Stomach (tissue), 4 donors: Measurements from ENCODE around the gene C10orf67.

ENCODE experiments used
- EP300 ChIP-seq: sonication (generic); formaldehyde crosslinking; IDR thresholded peaks from one replicate; pipeline ENCODE4 v1.6.1; 2017; ENCODE audit warnings: antibody characterized with exemption
- POLR2A ChIP-seq, 4 donors: fragments of 450-650 bp; IDR thresholded peaks; one replicate each; pipeline ENCODE4 v1.6.1; 2016; ENCODE audit warnings: antibody characterized with exemption in 4 of 4, control low read depth in 2 of 4, mild to moderate bottlenecking in 1 of 4, moderate library complexity in 1 of 4
- POLR2AphosphoS5 ChIP-seq, 3 donors: sonication (generic); formaldehyde crosslinking; IDR thresholded peaks; one replicate each; pipeline ENCODE4 v1.6.1; 2016; ENCODE audit warnings: antibody characterized with exemption in 3 of 3
- TF ChIP-seq, protein P1 (sequence below), 7 experiments: fragments of 450-650 bp in 4 of 7; fragments of 200-600 bp in 3 of 7; sonication (generic) in 3 of 7; IDR thresholded peaks; one replicate each; pipeline ENCODE4 v1.5.1; 2016 to 2019; ENCODE audit warnings: antibody characterized with exemption in 7 of 7, control low read depth in 2 of 7, mild to moderate bottlenecking in 1 of 7

DNA sequence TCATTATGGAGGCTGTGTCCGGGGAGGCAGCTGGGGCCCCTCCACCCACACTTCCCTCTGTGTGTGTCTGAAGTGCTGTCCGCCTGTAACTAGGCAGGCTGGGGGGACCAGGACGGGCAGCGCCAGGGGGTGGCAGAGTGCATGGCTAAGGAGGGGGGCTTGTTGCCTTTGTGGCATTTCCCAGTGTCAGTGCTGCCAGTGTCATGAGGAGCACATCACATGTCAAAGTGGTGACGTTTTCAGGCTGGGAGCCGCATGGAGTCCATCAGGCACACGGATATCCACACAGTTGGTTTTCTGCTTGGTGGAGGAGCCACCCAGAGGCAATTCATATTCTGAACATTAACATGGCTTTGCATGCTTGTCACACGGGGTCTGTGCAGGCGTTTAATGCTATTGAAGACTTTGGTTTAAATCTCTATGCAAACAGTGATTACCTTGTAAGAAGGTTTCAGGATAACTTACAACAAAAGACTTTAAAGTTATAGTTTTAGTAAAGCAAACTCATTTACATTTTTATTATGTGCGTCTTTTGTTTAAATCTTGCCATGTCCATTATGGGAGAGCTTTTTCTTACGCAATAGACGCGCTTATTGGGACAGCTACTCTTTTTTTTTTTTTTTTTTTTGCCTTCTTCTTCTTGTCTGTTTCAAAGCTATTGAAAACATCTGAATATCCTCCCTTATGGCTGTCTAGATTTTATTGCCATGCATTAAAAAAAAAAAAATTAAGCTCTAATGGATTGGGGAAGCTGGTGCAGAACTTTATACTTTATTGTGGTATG, 52.9 kb downstream of the C10orf67 start:
- TF ChIP-seq EP300 (no peak), POLR2A (IDR thresholded peaks at IDR 0.05) (no peak), POLR2AphosphoS5 (IDR thresholded peaks at IDR 0.05) (no peak)
- TF ChIP-seq, protein P1, sequence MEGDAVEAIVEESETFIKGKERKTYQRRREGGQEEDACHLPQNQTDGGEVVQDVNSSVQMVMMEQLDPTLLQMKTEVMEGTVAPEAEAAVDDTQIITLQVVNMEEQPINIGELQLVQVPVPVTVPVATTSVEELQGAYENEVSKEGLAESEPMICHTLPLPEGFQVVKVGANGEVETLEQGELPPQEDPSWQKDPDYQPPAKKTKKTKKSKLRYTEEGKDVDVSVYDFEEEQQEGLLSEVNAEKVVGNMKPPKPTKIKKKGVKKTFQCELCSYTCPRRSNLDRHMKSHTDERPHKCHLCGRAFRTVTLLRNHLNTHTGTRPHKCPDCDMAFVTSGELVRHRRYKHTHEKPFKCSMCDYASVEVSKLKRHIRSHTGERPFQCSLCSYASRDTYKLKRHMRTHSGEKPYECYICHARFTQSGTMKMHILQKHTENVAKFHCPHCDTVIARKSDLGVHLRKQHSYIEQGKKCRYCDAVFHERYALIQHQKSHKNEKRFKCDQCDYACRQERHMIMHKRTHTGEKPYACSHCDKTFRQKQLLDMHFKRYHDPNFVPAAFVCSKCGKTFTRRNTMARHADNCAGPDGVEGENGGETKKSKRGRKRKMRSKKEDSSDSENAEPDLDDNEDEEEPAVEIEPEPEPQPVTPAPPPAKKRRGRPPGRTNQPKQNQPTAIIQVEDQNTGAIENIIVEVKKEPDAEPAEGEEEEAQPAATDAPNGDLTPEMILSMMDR (IDR thresholded peaks at IDR 0.05), result no peak
